T-cell (primary cell): ENCODE data around the gene OLAH. TPM values are rescaled to one million over a fixed set of nuclear protein-coding genes. Genes with fewer than 3 reads are reported as not detected.
"Not testable (repeated sequence)": the region's sequence is repeated elsewhere in the genome, so short reads cannot be mapped to it uniquely, and the experiment has no call there.

ENCODE experiments used
- ATAC-seq, 4 experiments: fragments of 200-7000 bp in 3 of 4; fragments of 150-1000 bp in 1 of 4; cut with Tn5 transposase; replicated peaks in 1 of 4; 1 replicate in 3 of 4; 2 replicates in 1 of 4; pipeline ENCODE4 v1.10.0; 2021; ENCODE audit warnings: moderate library complexity in 3 of 4, mild to moderate bottlenecking in 2 of 4, moderate number of reproducible peaks in 1 of 4
- CTCF ChIA-PET, 2 donors: fragments of 300-600 bp; sonication (Branson Sonifier 250); formaldehyde crosslinking; loops; one replicate each; lab custom pipeline; 2022; ENCODE audit warnings: antibody characterized with exemption in 2 of 2; lab: Charles Lee
- POLR2A ChIA-PET, 2 donors: fragments of 300-600 bp; sonication (Branson Sonifier 250); formaldehyde crosslinking; loops; one replicate each; lab custom pipeline; 2022; ENCODE audit warnings: antibody characterized with exemption in 2 of 2; lab: Charles Lee
- DNase-seq, 35 experiments: peaks; one replicate each; pipeline versions ENCODE4 v3.0.0 to v3.0.0-alpha.2; 2013 to 2023
- H3K27ac ChIP-seq: one replicate; pipeline ENCODE4 v1.5.1; 2013; ENCODE audit warnings: low read length
- H3K27me3 ChIP-seq, 2 experiments: replicated peaks in 1 of 2; 1 replicate in 1 of 2; 2 replicates in 1 of 2; pipeline versions ENCODE4 v1.6.1 to v1.7.0; 2013; ENCODE audit warnings: low read length in 1 of 2, mixed read lengths in 1 of 2; ENCODE audit not compliant: control insufficient read depth in 2 of 2, insufficient read depth in 2 of 2; ENCODE audit errors: extremely low read depth in 1 of 2
- H3K36me3 ChIP-seq, 2 donors: 1 replicate in 1 of 2; 2 replicates in 1 of 2; pipeline versions ENCODE4 v1.6.1 to v1.7.0; 2013; ENCODE audit warnings: low read length in 1 of 2; ENCODE audit not compliant: control insufficient read depth in 2 of 2, insufficient read depth in 1 of 2; ENCODE audit errors: extremely low read depth in 1 of 2
- H3K4me1 ChIP-seq, 2 experiments: 1 replicate in 1 of 2; 2 replicates in 1 of 2; pipeline versions ENCODE4 v1.6.1 to v1.7.0; 2013; ENCODE audit warnings: low read length in 2 of 2, mixed read lengths in 1 of 2; ENCODE audit not compliant: insufficient read depth in 2 of 2, control insufficient read depth in 1 of 2; ENCODE audit errors: extremely low read depth in 1 of 2
- H3K4me3 ChIP-seq, 2 donors: 1 replicate in 1 of 2; 2 replicates in 1 of 2; pipeline versions ENCODE4 v1.5.1 to v1.7.0; 2013; ENCODE audit warnings: mild to moderate bottlenecking in 2 of 2, low read length in 1 of 2, moderate library complexity in 1 of 2; ENCODE audit not compliant: control insufficient read depth in 1 of 2; ENCODE audit errors: extremely low read depth in 1 of 2
- H3K9me3 ChIP-seq: 2 replicates; pipeline ENCODE4 v1.7.0; 2013
- H3K27ac Mint-ChIP-seq, 2 donors: one replicate each; pipeline ENCODE4 v1.8.0; 2020 to 2021; ENCODE audit warnings: mild to moderate bottlenecking in 2 of 2, mixed read lengths in 2 of 2
- H3K27me3 Mint-ChIP-seq, 2 donors: one replicate each; pipeline ENCODE4 v1.8.0; 2021 to 2022; ENCODE audit warnings: mixed read lengths in 2 of 2
- H3K36me3 Mint-ChIP-seq: one replicate; pipeline ENCODE4 v1.8.0; 2021; ENCODE audit warnings: mixed read lengths
- H3K4me1 Mint-ChIP-seq, 3 donors: one replicate each; pipeline ENCODE4 v1.8.0; 2020 to 2022; ENCODE audit warnings: mixed read lengths in 3 of 3, mild to moderate bottlenecking in 1 of 3
- H3K4me3 Mint-ChIP-seq, 3 donors: one replicate each; pipeline ENCODE4 v1.8.0; 2020 to 2022; ENCODE audit warnings: mild to moderate bottlenecking in 3 of 3, mixed read lengths in 3 of 3, moderate library complexity in 3 of 3
- H3K9me3 Mint-ChIP-seq, 3 donors: one replicate each; pipeline ENCODE4 v1.8.0; 2020 to 2022; ENCODE audit warnings: mixed read lengths in 3 of 3
- WGBS: methylation state at CpG from one replicate; pipeline ENCODE4 v1.1.5; 2013; ENCODE audit warnings: missing lambda C conversion rate; ENCODE audit not compliant: insufficient coverage; 5-methylcytosine and 5-hydroxymethylcytosine counted together
- total RNA-seq, 35 experiments: library from RNA in 6 of 35; stranded (reverse) in 6 of 35; fragments of 120-200 nt in 1 of 35; gene quantifications; one replicate each; pipeline versions ENCODE4 v1.2.1 to v1.2.4 and lab custom pipeline; 2013 to 2026

Gene OLAH
- total RNA-seq, 5 donors from 2014 or later (not counting 1 experiment from before 2014, with no cell fraction given): not detected

DNA sequence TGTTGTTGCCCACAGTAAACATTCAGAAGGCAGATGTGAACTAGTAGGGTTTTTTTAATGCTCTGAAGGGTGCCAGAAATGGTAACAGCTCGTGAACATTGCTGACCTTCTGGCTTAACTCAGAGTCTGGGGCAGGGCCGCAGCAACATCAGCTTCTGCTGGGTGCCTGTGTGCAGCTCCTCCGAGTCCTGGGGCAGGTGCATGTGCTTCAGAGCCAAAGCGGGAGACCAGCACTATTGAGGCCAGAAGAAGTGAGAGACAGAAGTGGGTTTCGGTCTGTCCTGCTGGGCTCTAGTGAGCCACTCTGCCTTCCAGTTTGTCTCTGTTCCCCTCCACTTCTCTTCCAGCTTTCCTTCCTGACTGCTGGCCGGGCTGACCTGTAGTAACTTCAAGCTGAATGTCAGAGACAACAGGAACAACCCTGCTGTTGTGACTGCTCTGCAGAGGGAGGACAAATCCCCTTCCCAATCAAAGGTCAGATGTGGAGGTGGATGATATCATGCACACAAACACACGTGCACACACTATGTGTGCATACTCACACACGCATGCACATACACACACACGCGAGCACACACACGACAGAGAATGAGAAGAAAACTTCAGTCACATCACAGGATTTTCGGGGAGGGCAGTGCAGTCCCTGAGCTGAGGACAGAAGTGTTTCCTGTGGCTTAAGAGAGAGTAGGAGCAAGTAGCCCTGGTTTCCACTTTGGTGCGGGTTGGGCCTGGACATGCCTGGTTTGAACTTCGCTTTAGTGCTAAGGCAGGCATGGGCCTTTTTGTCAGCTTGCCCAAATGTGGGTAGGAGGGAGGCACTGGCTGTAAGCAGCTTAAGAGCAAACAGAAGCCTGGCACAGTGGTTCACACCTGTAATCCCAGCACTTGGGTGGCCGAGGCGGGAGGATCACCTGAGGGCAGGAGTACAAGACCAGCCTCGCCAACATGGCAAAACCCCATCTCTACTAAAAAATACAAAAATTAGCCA is 19.4 kb upstream of the OLAH start:
- 100% methylated on average over 2 of the region's 17 CpGs for WGBS
- POLR2A ChIA-PET, H3K4me3 Mint-ChIP-seq, H3K27ac Mint-ChIP-seq, H3K27me3 Mint-ChIP-seq, H3K9me3 Mint-ChIP-seq, H3K4me1 Mint-ChIP-seq, H3K4me3 ChIP-seq, DNase-seq, H3K36me3 ChIP-seq, H3K36me3 Mint-ChIP-seq, ATAC-seq, H3K4me1 ChIP-seq, H3K27ac ChIP-seq, CTCF ChIA-PET, H3K9me3 ChIP-seq, H3K27me3 ChIP-seq: not testable (repeated sequence)

GRCh38 chr10:15025040-15025439 is 18.7 kb upstream of the OLAH start:
- H3K4me3 Mint-ChIP-seq, POLR2A ChIA-PET, DNase-seq, H3K27me3 ChIP-seq, H3K9me3 Mint-ChIP-seq, H3K27ac Mint-ChIP-seq, H3K4me1 Mint-ChIP-seq, H3K27me3 Mint-ChIP-seq, H3K4me3 ChIP-seq, H3K27ac ChIP-seq, CTCF ChIA-PET, H3K36me3 Mint-ChIP-seq, H3K9me3 ChIP-seq, H3K36me3 ChIP-seq, H3K4me1 ChIP-seq, ATAC-seq: not testable (repeated sequence)
- WGBS: no CpG with 5 or more reads among the region's 6 CpGs

- Mint-ChIP-seq H3K9me3 (no peaks in the 10 kb centered on the region), H3K36me3 (no peaks in the 10 kb centered on the region), H3K4me3 (no peak overlapping the region), H3K27me3 (no peaks in the 10 kb centered on the region), H3K4me1 (peaks cover 5 to 8% (median 7%) of the 10 kb centered on the region in 3 donors), H3K27ac (no peak overlapping the region)
- H3K4me3 ChIP-seq: no peak overlapping the region
- CTCF ChIA-PET: interaction anchor here in 1 of 2 donors (0.7 kb wide), 1 partner anchor 9 kb away, joined by 3 read pairs; no protein-coding TSS in a partner anchor
- H3K36me3 ChIP-seq: no peaks in the 10 kb centered on the region
- no peak for DNase-seq
- POLR2A ChIA-PET: no interaction called here
- no peak for ATAC-seq
- 30% methylated on average over 2 of the region's 3 CpGs for WGBS
- H3K27me3 ChIP-seq: no peaks in the 10 kb centered on the region
- no peaks in the 10 kb centered on the region for H3K9me3 ChIP-seq
- peaks cover 3% of the 10 kb centered on the region in 2 experiments for H3K4me1 ChIP-seq
- no peak overlapping the region for H3K27ac ChIP-seq
Measured at GRCh38 chr10:15027741-15028140, 16.0 kb upstream of the OLAH start.

GRCh38 chr10:15035385-15036301 is 8.1 kb upstream of the OLAH start:
- Histone ChIP-seq H3K36me3 (no peaks in the 10 kb centered on the region), H3K9me3 (no peaks in the 10 kb centered on the region), H3K4me3 (no peak overlapping the region), H3K4me1 (no peaks in the 10 kb centered on the region), H3K27ac (no peak overlapping the region), H3K27me3 (no peaks in the 10 kb centered on the region)
- Mint-ChIP-seq H3K36me3 (no peaks in the 10 kb centered on the region), H3K27ac (no peak overlapping the region), H3K4me1 (peaks cover 0 to 9% (median 1%) of the 10 kb centered on the region in 3 donors), H3K27me3 (peaks cover 0 to 2% of the 10 kb centered on the region in 2 donors), H3K4me3 (no peak overlapping the region), H3K9me3 (no peaks in the 10 kb centered on the region)
- POLR2A ChIA-PET: no interaction called here
- CTCF ChIA-PET: interaction anchor here in 1 of 2 donors (0.6 to 0.7 kb wide), 2 partner anchors 34 to 136 kb away, joined by 3 read pairs; no protein-coding TSS in a partner anchor
- peak in 1 of 35 experiments; percentile 7 for DNase-seq
- WGBS: 50% methylated on average over 2 of the region's 18 CpGs
- no peak for ATAC-seq

DNA sequence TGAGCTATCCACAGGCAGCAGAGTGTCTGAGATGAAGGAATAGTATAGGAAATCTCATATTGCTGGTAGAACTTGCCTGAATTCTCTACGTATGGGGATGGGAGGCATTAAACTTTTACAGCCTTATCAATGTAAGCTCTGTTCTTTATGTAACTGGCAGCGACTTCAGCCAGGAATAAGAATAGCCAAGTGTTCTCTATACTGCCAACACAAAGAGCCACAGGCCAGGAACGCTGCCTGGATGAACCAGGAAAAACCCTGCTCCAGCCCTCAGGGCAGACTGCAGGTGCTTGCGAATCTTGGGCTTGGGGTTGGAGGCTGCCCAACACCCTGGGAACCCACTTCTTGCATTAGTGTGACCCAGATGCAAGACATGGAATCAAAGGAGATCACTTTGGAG is 6.1 kb upstream of the OLAH start:
- ATAC-seq (no peak), DNase-seq (no peak)
- H3K9me3 Mint-ChIP-seq: no peaks in the 10 kb centered on the region
- H3K36me3 Mint-ChIP-seq: no peaks in the 10 kb centered on the region
- Histone ChIP-seq H3K4me1 (no peaks in the 10 kb centered on the region), H3K27me3 (no peaks in the 10 kb centered on the region), H3K36me3 (no peaks in the 10 kb centered on the region), H3K9me3 (no peaks in the 10 kb centered on the region), H3K4me3 (no peak overlapping the region), H3K27ac (no peak overlapping the region)
- POLR2A ChIA-PET: no interaction called here
- no peak overlapping the region for H3K4me3 Mint-ChIP-seq
- 88% methylated on average over 2 of the region's 4 CpGs for WGBS
- H3K4me1 Mint-ChIP-seq: peaks cover 0 to 9% (median 1%) of the 10 kb centered on the region in 3 donors
- CTCF ChIA-PET: interaction anchor here in 1 of 2 donors (0.6 kb wide), 1 partner anchor 26 kb away, joined by 4 read pairs; no protein-coding TSS in a partner anchor
- H3K27ac Mint-ChIP-seq: no peak overlapping the region
- peaks cover 0 to 2% of the 10 kb centered on the region in 2 donors for H3K27me3 Mint-ChIP-seq

GRCh38 chr10:15038416-15038815 is 5.3 kb upstream of the OLAH start:
- DNase-seq (no peak), ATAC-seq (no peak)
- POLR2A ChIA-PET: no interaction called here
- peaks cover 0 to 10% (median 1%) of the 10 kb centered on the region in 3 donors for H3K4me1 Mint-ChIP-seq
- H3K27me3 ChIP-seq: no peaks in the 10 kb centered on the region
- CTCF ChIA-PET: no interaction called here
- no peak overlapping the region for H3K27ac ChIP-seq
- H3K4me3 Mint-ChIP-seq: no peak overlapping the region
- H3K9me3 ChIP-seq: no peaks in the 10 kb centered on the region
- no peaks in the 10 kb centered on the region for H3K36me3 Mint-ChIP-seq
- H3K9me3 Mint-ChIP-seq: no peaks in the 10 kb centered on the region
- H3K4me3 ChIP-seq: no peak overlapping the region
- H3K27ac Mint-ChIP-seq: no peak overlapping the region
- H3K4me1 ChIP-seq: no peaks in the 10 kb centered on the region
- no peaks in the 10 kb centered on the region for H3K36me3 ChIP-seq
- H3K27me3 Mint-ChIP-seq: peaks cover 0 to 2% of the 10 kb centered on the region in 2 donors
- whole genome bisulfite sequencing: 88% methylated on average over 6 of the region's 10 CpGs
